K562 (cell line): ENCODE data around the gene EXOC4. TPM values are rescaled to one million over a fixed set of nuclear protein-coding genes. Genes with fewer than 3 reads are reported as not detected.

Experiments
- ARNT ChIP-seq, 2 experiments: fragments of 450-650 bp; IDR thresholded peaks; 2 replicates each; pipeline ENCODE4 v1.6.1; 2016; ENCODE audit warnings: mild to moderate bottlenecking in 1 of 2
- CREM ChIP-seq: IDR thresholded peaks from 2 replicates; pipeline ENCODE4 v1.6.1; 2014; ENCODE audit warnings: antibody characterized with exemption, low read depth
- DDX20 ChIP-seq: fragments of 450-650 bp; IDR thresholded peaks from 2 replicates; pipeline ENCODE4 v1.6.1; 2016; ENCODE audit warnings: missing genetic modification characterization, low read depth, mild to moderate bottlenecking, missing compliant biosample characterization, moderate library complexity
- DPF2 ChIP-seq: fragments of 450-650 bp; IDR thresholded peaks from 2 replicates; pipeline ENCODE4 v1.6.1; 2016
- EHMT2 ChIP-seq: fragments of 450-650 bp; IDR thresholded peaks from 2 replicates; pipeline ENCODE4 v1.6.1; 2018; ENCODE audit warnings: antibody characterized with exemption
- HMGN3 ChIP-seq: IDR thresholded peaks from 2 replicates; pipeline ENCODE4 v1.6.1; 2011; ENCODE audit warnings: borderline replicate concordance, low read depth, mild to moderate bottlenecking, mixed read lengths, low read length; ENCODE audit not compliant: insufficient read length; ENCODE audit errors: extremely low read depth
- MBD2 ChIP-seq: sonication (generic); IDR thresholded peaks from 2 replicates; pipeline ENCODE4 v1.6.1; 2016; ENCODE audit warnings: low read depth, borderline replicate concordance
- MCM7 ChIP-seq, 2 experiments: fragments of 450-650 bp; IDR thresholded peaks; 2 replicates each; pipeline ENCODE4 v1.6.1; 2016 to 2018
- NBN ChIP-seq: fragments of 450-650 bp; IDR thresholded peaks from 2 replicates; pipeline ENCODE4 v1.6.1; 2016; ENCODE audit warnings: low read depth, mild to moderate bottlenecking
- NRF1 ChIP-seq, 2 experiments: fragments of 450-650 bp; IDR thresholded peaks in 1 of 2; conservative IDR thresholded peaks in 1 of 2; 2 replicates each; pipeline ENCODE4 v1.6.1; 2014; ENCODE audit warnings: mild to moderate bottlenecking in 2 of 2
- POLR2G ChIP-seq: fragments of 200-400 bp; formaldehyde crosslinking; IDR thresholded peaks from 2 replicates; pipeline ENCODE4 v1.6.1; 2017; ENCODE audit warnings: low read depth, mild to moderate bottlenecking, antibody characterized with exemption, low read length, moderate library complexity
- PRPF4 ChIP-seq: fragments of 200-400 bp; formaldehyde crosslinking; IDR thresholded peaks from one replicate; pipeline ENCODE4 v1.6.1; 2017; ENCODE audit warnings: low read length, low read depth, mild to moderate bottlenecking; ENCODE audit not compliant: insufficient read depth, poor library complexity, severe bottlenecking
- RBFOX2 ChIP-seq: fragments of 200-400 bp; formaldehyde crosslinking; IDR thresholded peaks from 2 replicates; pipeline ENCODE4 v1.6.1; 2017; ENCODE audit warnings: low read depth, mild to moderate bottlenecking, low read length, moderate library complexity
- SNRNP70 ChIP-seq: fragments of 200-400 bp; formaldehyde crosslinking; optimal IDR thresholded peaks from 2 replicates; pipeline ENCODE3; 2017; ENCODE audit warnings: low read depth, low read length
- TCF3 ChIP-seq: sonication (generic); formaldehyde crosslinking; IDR thresholded peaks from 2 replicates; pipeline ENCODE4 v1.4.0; 2020; ENCODE audit warnings: mild to moderate bottlenecking, missing genetic modification reagents
- THRAP3 ChIP-seq: fragments of 450-650 bp; IDR thresholded peaks from 2 replicates; pipeline ENCODE4 v1.6.1; 2016; ENCODE audit warnings: mild to moderate bottlenecking, inconsistent platforms, borderline replicate concordance
- WHSC1 ChIP-seq: IDR thresholded peaks from one replicate; pipeline ENCODE4 v1.6.1; 2012; ENCODE audit warnings: low read length, control low read depth, inconsistent platforms
- ZC3H11A ChIP-seq: IDR thresholded peaks from 2 replicates; pipeline ENCODE4 v1.6.1; 2012; ENCODE audit warnings: low read depth, low read length, improper control_type of control experiment
- ZNF184 ChIP-seq: sonication (generic); formaldehyde crosslinking; IDR thresholded peaks from 2 replicates; pipeline ENCODE4 v1.5.0; 2020; ENCODE audit warnings: missing genetic modification reagents
- ZNF316 ChIP-seq: fragments of 450-650 bp; IDR thresholded peaks from 2 replicates; pipeline ENCODE4 v1.6.1; 2016
- ZNF445 ChIP-seq: fragments of 250-450 bp; sonication (Bioruptor Pico); IDR thresholded peaks from 2 replicates; pipeline ENCODE4 v1.4.0; 2020; ENCODE audit warnings: low read depth, mild to moderate bottlenecking, moderate library complexity
- polyA plus RNA-seq, 8 experiments: library from polyadenylated mRNA; depleted of rRNA in 4 of 8; stranded (reverse) in 5 of 8; unstranded in 3 of 8; fragments of >200 nt; fragmentation: Nextera tagmentation in 2 of 8; fragmentation: Illumina TruSeq in 1 of 8; extraction: Ambion mirVana in 2 of 8; extraction: Trizol in 1 of 8; gene quantifications; 2 replicates each; pipeline versions ENCODE4 v1.2.1 to v1.2.3, GENCODE V29; 2011 to 2014; ENCODE audit warnings: inconsistent platforms in 1 of 8, missing spikeins in 1 of 8
- total RNA-seq, 7 experiments: library from RNA; depleted of rRNA in 6 of 7; stranded (reverse); fragments of >200 nt in 6 of 7; fragmentation: Illumina TruSeq in 2 of 7; extraction: Trizol in 2 of 7; gene quantifications; 2 replicates each; pipeline versions ENCODE4 v1.2.1 to v1.2.3, GENCODE V29; 2011 to 2021; ENCODE audit warnings: low replicate concordance in 1 of 7
- TF ChIP-seq, protein P1 (sequence below): sonication (generic); formaldehyde crosslinking; IDR thresholded peaks from 2 replicates; pipeline ENCODE4 v1.8.0; 2022; ENCODE audit warnings: missing genetic modification reagents, mild to moderate bottlenecking, borderline replicate concordance
- TF ChIP-seq, protein P2 (sequence below): IDR thresholded peaks from 2 replicates; pipeline ENCODE4 v1.6.1; 2011; ENCODE audit not compliant: insufficient read length; ENCODE audit errors: extremely low read depth
- TF ChIP-seq, protein P3 (sequence below), 2 experiments: fragments of 200-800 bp in 1 of 2; sonication (Bioruptor generic) in 1 of 2; sonication (generic) in 1 of 2; formaldehyde crosslinking in 1 of 2; IDR thresholded peaks in 1 of 2; conservative IDR thresholded peaks in 1 of 2; 2 replicates each; pipeline versions ENCODE4 v1.5.0 to v1.6.1; 2016 to 2020; ENCODE audit warnings: missing compliant biosample characterization in 1 of 2, missing genetic modification characterization in 1 of 2, missing genetic modification reagents in 1 of 2
- TF ChIP-seq, protein P4 (sequence below): fragments of 250-450 bp; sonication (Bioruptor Pico); IDR thresholded peaks from 2 replicates; pipeline ENCODE4 v1.8.0; 2021; ENCODE audit warnings: moderate library complexity, mild to moderate bottlenecking, inconsistent platforms
- TF ChIP-seq, protein P5 (sequence below): fragments of 250-450 bp; sonication (Bioruptor Pico); IDR thresholded peaks from 2 replicates; pipeline ENCODE4 v1.4.0; 2020

Gene EXOC4
- total and polyA plus RNA-seq, 9 of the 15 experiments (the other 6 are each of a cell fraction or from before 2014, with no cell fraction given), result 18.5 to 73.1 (median 46.6) TPM

DNA sequence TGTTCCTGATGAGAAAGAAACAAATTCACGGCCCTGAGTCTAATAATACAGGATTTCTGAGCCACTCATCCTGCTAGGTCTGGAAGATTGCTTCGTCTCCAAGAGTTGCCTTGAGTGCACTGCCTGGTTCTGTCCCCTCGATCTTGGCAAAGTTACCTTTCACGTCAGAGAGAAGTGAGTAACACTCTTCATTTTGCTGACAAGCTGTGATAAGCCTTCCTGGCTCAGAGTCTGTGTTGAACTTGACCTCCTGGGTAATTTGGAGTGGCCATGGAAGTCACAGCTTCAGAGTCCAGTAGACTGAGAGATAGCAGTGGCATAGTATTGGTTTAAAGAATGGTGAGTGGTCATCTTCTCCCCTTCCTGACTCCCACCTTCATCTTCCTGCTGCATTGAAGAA is 809.6 kb downstream of the EXOC4 start (continued):
- no peak for TF ChIP-seq THRAP3
- TF ChIP-seq WHSC1, result no peak
- peak; percentile 67 for TF ChIP-seq DPF2
- no peak for TF ChIP-seq ZC3H11A
- no peak for TF ChIP-seq ZNF445 (CRISPR knock-in tag)
- peak; percentile 90 for TF ChIP-seq CREM
- peak; percentile 69 for TF ChIP-seq TCF3
- no peak for TF ChIP-seq MBD2
- TF ChIP-seq MCM7 (IDR thresholded peaks at IDR 0.05), result no peak
- peak; percentile 91 for TF ChIP-seq ZNF316
- TF ChIP-seq, protein P1, sequence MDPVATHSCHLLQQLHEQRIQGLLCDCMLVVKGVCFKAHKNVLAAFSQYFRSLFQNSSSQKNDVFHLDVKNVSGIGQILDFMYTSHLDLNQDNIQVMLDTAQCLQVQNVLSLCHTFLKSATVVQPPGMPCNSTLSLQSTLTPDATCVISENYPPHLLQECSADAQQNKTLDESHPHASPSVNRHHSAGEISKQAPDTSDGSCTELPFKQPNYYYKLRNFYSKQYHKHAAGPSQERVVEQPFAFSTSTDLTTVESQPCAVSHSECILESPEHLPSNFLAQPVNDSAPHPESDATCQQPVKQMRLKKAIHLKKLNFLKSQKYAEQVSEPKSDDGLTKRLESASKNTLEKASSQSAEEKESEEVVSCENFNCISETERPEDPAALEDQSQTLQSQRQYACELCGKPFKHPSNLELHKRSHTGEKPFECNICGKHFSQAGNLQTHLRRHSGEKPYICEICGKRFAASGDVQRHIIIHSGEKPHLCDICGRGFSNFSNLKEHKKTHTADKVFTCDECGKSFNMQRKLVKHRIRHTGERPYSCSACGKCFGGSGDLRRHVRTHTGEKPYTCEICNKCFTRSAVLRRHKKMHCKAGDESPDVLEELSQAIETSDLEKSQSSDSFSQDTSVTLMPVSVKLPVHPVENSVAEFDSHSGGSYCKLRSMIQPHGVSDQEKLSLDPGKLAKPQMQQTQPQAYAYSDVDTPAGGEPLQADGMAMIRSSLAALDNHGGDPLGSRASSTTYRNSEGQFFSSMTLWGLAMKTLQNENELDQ (CRISPR knock-in tag), result no peak
- no peak for TF ChIP-seq NBN
- TF ChIP-seq, protein P2, sequence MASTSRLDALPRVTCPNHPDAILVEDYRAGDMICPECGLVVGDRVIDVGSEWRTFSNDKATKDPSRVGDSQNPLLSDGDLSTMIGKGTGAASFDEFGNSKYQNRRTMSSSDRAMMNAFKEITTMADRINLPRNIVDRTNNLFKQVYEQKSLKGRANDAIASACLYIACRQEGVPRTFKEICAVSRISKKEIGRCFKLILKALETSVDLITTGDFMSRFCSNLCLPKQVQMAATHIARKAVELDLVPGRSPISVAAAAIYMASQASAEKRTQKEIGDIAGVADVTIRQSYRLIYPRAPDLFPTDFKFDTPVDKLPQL, result no peak
- TF ChIP-seq EHMT2, result peak; percentile 84
- TF ChIP-seq, protein P3, sequence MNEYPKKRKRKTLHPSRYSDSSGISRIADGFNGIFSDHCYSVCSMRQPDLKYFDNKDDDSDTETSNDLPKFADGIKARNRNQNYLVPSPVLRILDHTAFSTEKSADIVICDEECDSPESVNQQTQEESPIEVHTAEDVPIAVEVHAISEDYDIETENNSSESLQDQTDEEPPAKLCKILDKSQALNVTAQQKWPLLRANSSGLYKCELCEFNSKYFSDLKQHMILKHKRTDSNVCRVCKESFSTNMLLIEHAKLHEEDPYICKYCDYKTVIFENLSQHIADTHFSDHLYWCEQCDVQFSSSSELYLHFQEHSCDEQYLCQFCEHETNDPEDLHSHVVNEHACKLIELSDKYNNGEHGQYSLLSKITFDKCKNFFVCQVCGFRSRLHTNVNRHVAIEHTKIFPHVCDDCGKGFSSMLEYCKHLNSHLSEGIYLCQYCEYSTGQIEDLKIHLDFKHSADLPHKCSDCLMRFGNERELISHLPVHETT (CRISPR knock-in tag; conservative IDR thresholded peaks at IDR 0.05 in 1 of 2, IDR thresholded peaks at IDR 0.05 in 1 of 2), result 0 out of 4 replicates have a peak, but pooled peaks of 1 of the 2 experiments have one; percentile 38
- TF ChIP-seq, protein P4, sequence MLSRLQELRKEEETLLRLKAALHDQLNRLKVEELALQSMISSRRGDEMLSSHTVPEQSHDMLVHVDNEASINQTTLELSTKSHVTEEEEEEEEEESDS (CRISPR knock-in tag), result no peak
- peak; percentile 80 for TF ChIP-seq ZNF184 (CRISPR knock-in tag)
- no peak for TF ChIP-seq ARNT (IDR thresholded peaks at IDR 0.05)
- TF ChIP-seq HMGN3, result no peak
- no peak for TF ChIP-seq NRF1 (conservative IDR thresholded peaks at IDR 0.05 in 1 of 2, IDR thresholded peaks at IDR 0.05 in 1 of 2)
- TF ChIP-seq SNRNP70, result no peak
- no peak for TF ChIP-seq POLR2G
- TF ChIP-seq PRPF4, result no peak
- no peak for TF ChIP-seq RBFOX2
- TF ChIP-seq, protein P5, sequence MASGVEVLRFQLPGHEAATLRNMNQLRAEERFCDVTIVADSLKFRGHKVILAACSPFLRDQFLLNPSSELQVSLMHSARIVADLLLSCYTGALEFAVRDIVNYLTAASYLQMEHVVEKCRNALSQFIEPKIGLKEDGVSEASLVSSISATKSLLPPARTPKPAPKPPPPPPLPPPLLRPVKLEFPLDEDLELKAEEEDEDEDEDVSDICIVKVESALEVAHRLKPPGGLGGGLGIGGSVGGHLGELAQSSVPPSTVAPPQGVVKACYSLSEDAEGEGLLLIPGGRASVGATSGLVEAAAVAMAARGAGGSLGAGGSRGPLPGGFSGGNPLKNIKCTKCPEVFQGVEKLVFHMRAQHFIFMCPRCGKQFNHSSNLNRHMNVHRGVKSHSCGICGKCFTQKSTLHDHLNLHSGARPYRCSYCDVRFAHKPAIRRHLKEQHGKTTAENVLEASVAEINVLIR (CRISPR knock-in tag), result no peak
- no peak for TF ChIP-seq DDX20
